Panc1 (cell line): ENCODE results near the gene PBX2. TPM values are rescaled to one million over a fixed set of nuclear protein-coding genes. Genes with fewer than 3 reads are reported as not detected.

Experiments
- ATAC-seq: fragments of 200-7000 bp; cut with Tn5 transposase; 2 replicates; pipeline ENCODE4 v1.9.1; 2020; ENCODE audit warnings: mild to moderate bottlenecking, moderate library complexity
- BruUV-seq: library from RNA; stranded (reverse); fragments of 400-500 nt; replicated peaks from 2 replicates; lab custom pipeline; 2021; lab: Mats Ljungman, UMichigan
- CTCF ChIA-PET: fragments of 300-600 bp; sonication (Branson Sonifier 250); formaldehyde crosslinking; loops from one replicate; lab custom pipeline; 2022; ENCODE audit warnings: antibody characterized with exemption; lab: Charles Lee
- POLR2A ChIA-PET: fragments of 300-600 bp; sonication (Branson Sonifier 250); formaldehyde crosslinking; loops from one replicate; lab custom pipeline; 2022; ENCODE audit warnings: antibody characterized with exemption; lab: Charles Lee
- DNase-seq: peaks from one replicate; pipeline ENCODE4 v3.0.0-alpha.2; 2010; ENCODE audit warnings: low read depth, low spot score
- H3K27ac ChIP-seq: 2 replicates; pipeline ENCODE4 v1.5.1; 2011; ENCODE audit warnings: mild to moderate bottlenecking, low read length, inconsistent platforms
- H3K27me3 ChIP-seq: fragments of 200-500 bp; sonication (Bioruptor generic); 2 replicates; pipeline ENCODE4 v1.6.0; 2014; ENCODE audit warnings: low read length, inconsistent platforms; ENCODE audit not compliant: control insufficient read depth, insufficient read depth
- H3K36me3 ChIP-seq: fragments of 200-500 bp; sonication (Bioruptor generic); 2 replicates; pipeline ENCODE4 v1.5.1; 2014; ENCODE audit warnings: inconsistent platforms, mild to moderate bottlenecking, low read length, moderate library complexity; ENCODE audit not compliant: control insufficient read depth, insufficient read depth
- H3K4me1 ChIP-seq: 2 replicates; pipeline ENCODE4 v1.5.1; 2011; ENCODE audit warnings: inconsistent platforms, mild to moderate bottlenecking, low read length, moderate library complexity; ENCODE audit not compliant: control insufficient read depth, insufficient read depth
- H3K4me3 ChIP-seq, 2 experiments: 2 replicates each; pipeline ENCODE4 v1.5.1; 2011 to 2012; ENCODE audit warnings: low read depth in 2 of 2, low read length in 2 of 2, mild to moderate bottlenecking in 2 of 2, inconsistent platforms in 1 of 2, moderate library complexity in 1 of 2
- H3K9me3 ChIP-seq: fragments of 200-500 bp; sonication (Bioruptor generic); 2 replicates; pipeline ENCODE4 v1.5.1; 2014; ENCODE audit warnings: low read depth, mild to moderate bottlenecking, inconsistent platforms, low read length, moderate library complexity; ENCODE audit not compliant: control insufficient read depth, insufficient read depth
- CTCF ChIP-seq: fragments of 450-650 bp; IDR thresholded peaks from 2 replicates; pipeline ENCODE4 v1.5.1; 2017; ENCODE audit warnings: mild to moderate bottlenecking
- POLR2AphosphoS5 ChIP-seq: IDR thresholded peaks from 2 replicates; pipeline ENCODE4 v1.6.1; 2012; ENCODE audit warnings: mild to moderate bottlenecking, low read depth, low read length, moderate library complexity
- SIN3A ChIP-seq: IDR thresholded peaks from 2 replicates; pipeline ENCODE4 v1.6.1; 2012; ENCODE audit warnings: low read depth, mild to moderate bottlenecking, low read length, moderate library complexity, borderline replicate concordance; ENCODE audit not compliant: insufficient read depth
- TCF7L2 ChIP-seq: IDR thresholded peaks from 2 replicates; pipeline ENCODE4 v1.6.1; 2011; ENCODE audit warnings: mild to moderate bottlenecking, low read depth, low read length, inconsistent platforms
- in situ Hi-C: cut with HindIII; loops from 2 replicates; pipeline ENCODE4 v1.10.0; 2016; ENCODE audit warnings: low sequenced_read_pairs, low pct_unique_long_range_greater_than_20kb
- intact Hi-C: fragments of 100-400 bp; cut with micrococcal nuclease; formaldehyde crosslinking; loops from one replicate; pipeline ENCODE4 v1.10.0; 2022; ENCODE audit not compliant: unreplicated experiment
- total RNA-seq: library from RNA; stranded (reverse); gene quantifications from one replicate; pipeline ENCODE4 v1.2.1, GENCODE V29; 2021; ENCODE audit not compliant: unreplicated experiment
- TF ChIP-seq, protein P1 (sequence below), 2 experiments: IDR thresholded peaks; 2 replicates each; pipeline ENCODE4 v1.6.1; 2011 to 2012; ENCODE audit warnings: low read depth in 2 of 2, control low read depth in 1 of 2, low read length in 1 of 2, mild to moderate bottlenecking in 1 of 2, moderate library complexity in 1 of 2; ENCODE audit not compliant: insufficient read depth in 1 of 2

PBX2 gene
- total RNA-seq, 1 experiment from 2014 or later, result 76.2 TPM

- 0 out of 2 replicates have a peak, but pooled peaks cover 3% of the 10 kb centered on the region for H3K36me3 ChIP-seq
- H3K4me3 ChIP-seq, result peak overlapping the region; percentile 61 to 64
- ChIA-PET CTCF (interaction anchor here (1.4 kb wide), 1 partner anchor 19 kb away, joined by 3 read pairs; no protein-coding TSS in a partner anchor), POLR2A (interaction anchor here (0.6 kb wide), 1 partner anchor 246 kb away, joined by 5 read pairs; no protein-coding TSS in a partner anchor)
- H3K27me3 ChIP-seq, result no peaks in the 10 kb centered on the region
- DNase-seq (no peak), ATAC-seq (no peak)
- in situ Hi-C loops, result no loop called here
- H3K9me3 ChIP-seq, result no peaks in the 10 kb centered on the region
- TF ChIP-seq SIN3A (no peak), CTCF (no peak), POLR2AphosphoS5 (no peak), TCF7L2 (no peak)
- TF ChIP-seq, protein P1, sequence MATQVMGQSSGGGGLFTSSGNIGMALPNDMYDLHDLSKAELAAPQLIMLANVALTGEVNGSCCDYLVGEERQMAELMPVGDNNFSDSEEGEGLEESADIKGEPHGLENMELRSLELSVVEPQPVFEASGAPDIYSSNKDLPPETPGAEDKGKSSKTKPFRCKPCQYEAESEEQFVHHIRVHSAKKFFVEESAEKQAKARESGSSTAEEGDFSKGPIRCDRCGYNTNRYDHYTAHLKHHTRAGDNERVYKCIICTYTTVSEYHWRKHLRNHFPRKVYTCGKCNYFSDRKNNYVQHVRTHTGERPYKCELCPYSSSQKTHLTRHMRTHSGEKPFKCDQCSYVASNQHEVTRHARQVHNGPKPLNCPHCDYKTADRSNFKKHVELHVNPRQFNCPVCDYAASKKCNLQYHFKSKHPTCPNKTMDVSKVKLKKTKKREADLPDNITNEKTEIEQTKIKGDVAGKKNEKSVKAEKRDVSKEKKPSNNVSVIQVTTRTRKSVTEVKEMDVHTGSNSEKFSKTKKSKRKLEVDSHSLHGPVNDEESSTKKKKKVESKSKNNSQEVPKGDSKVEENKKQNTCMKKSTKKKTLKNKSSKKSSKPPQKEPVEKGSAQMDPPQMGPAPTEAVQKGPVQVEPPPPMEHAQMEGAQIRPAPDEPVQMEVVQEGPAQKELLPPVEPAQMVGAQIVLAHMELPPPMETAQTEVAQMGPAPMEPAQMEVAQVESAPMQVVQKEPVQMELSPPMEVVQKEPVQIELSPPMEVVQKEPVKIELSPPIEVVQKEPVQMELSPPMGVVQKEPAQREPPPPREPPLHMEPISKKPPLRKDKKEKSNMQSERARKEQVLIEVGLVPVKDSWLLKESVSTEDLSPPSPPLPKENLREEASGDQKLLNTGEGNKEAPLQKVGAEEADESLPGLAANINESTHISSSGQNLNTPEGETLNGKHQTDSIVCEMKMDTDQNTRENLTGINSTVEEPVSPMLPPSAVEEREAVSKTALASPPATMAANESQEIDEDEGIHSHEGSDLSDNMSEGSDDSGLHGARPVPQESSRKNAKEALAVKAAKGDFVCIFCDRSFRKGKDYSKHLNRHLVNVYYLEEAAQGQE (IDR thresholded peaks at IDR 0.05; ENCODE audit: insufficient read depth in 1 of 2, low read depth in 2 of 2, low read length in 1 of 2), result no peak
- H3K27ac ChIP-seq, result peak overlapping the region; percentile 98
- intact Hi-C loops, result no loop called here
- H3K4me1 ChIP-seq, result peaks cover 37% of the 10 kb centered on the region
- no TSS peak for BruUV-seq
Observed at GRCh38 chr6:32176476-32177182, 13.4 kb downstream of the PBX2 start.

GRCh38 chr6:32175711-32176475, 14.1 kb downstream of the PBX2 start, which contains the start of gene AGPAT1:
AGPAT1 (minus strand) TSS chr6:32176084; CDS start chr6:32171496, 4,588 bp downstream.
- no peak for TF ChIP-seq CTCF
- peak; percentile 79 for TF ChIP-seq POLR2AphosphoS5
- Histone ChIP-seq H3K27me3 (no peaks in the 10 kb centered on the region), H3K4me1 (peaks cover 37% of the 10 kb centered on the region), H3K36me3 (0 out of 2 replicates have a peak, but pooled peaks cover 4% of the 10 kb centered on the region), H3K9me3 (no peaks in the 10 kb centered on the region), H3K27ac (peak within 1 kb of the TSS; percentile 98), H3K4me3 (peak within 1 kb of the TSS; percentile 61 to 64)
- ATAC-seq (peak; percentile 78), DNase-seq (no peak)
- intact Hi-C loops (no loop called here), in situ Hi-C loops (no loop called here)
- no TSS peak for BruUV-seq
- POLR2A ChIA-PET, result no interaction called here
- CTCF ChIA-PET, result no interaction called here
